ENCODE data around the gene SPRR1B. TPM values are rescaled to one million over a fixed set of nuclear protein-coding genes. Genes with fewer than 3 reads are reported as not detected.

The SPRR1B gene
- total and polyA plus RNA-seq, 2 of the 13 experiments (the other 11 are each of a cell fraction or from before 2014, with no cell fraction given): not detected

GRCh38 chr1:152986578-152986977 is 44.4 kb upstream of the SPRR1B start:
- Histone ChIP-seq H3K36me3 (replicated peaks in 1 of 2; ENCODE audit: control insufficient read depth in 1 of 2, insufficient read depth in 2 of 2, low read length in 2 of 2) (no peaks in the 10 kb centered on the region), H2AFZ (ENCODE audit: low read length) (no peak overlapping the region), H3K79me2 (ENCODE audit: insufficient read depth, low read length) (no peaks in the 10 kb centered on the region), H3K9ac (ENCODE audit: insufficient read depth, low read depth, low read length) (no peak overlapping the region), H4K20me1 (ENCODE audit: insufficient read depth, low read length) (no peaks in the 10 kb centered on the region), H3K4me1 (ENCODE audit: insufficient read depth, low read length) (no peaks in the 10 kb centered on the region), H3K4me3 (replicated peaks in 1 of 3; ENCODE audit: insufficient read depth in 1 of 3, low read depth in 2 of 3, low read length in 3 of 3) (no peak overlapping the region), H3K4me2 (ENCODE audit: low read depth, low read length) (no peak overlapping the region), H3K9me3 (ENCODE audit: low read length) (no peaks in the 10 kb centered on the region), H3K27ac (ENCODE audit: extremely low read length, insufficient read depth, low read length) (no peak overlapping the region), H3K27me3 (ENCODE audit: control insufficient read depth in 1 of 2, insufficient read depth in 2 of 2, low read length in 2 of 2) (no peaks in the 10 kb centered on the region)
- FAIRE-seq (no peak), ATAC-seq (no peak), DNase-seq (ENCODE audit: low spot score) (no peak)
- POLR2A ChIA-PET: no interaction called here
- no TSS peak for BruUV-seq (replicated peaks)
- CTCF ChIA-PET (ENCODE audit: low intra/inter-chr PET ratio, low total read pairs): no interaction called here
- 21% methylated on average over 2 of the region's 2 CpGs for WGBS (ENCODE audit: low lambda C conversion rate)
- intact Hi-C loops (cut with micrococcal nuclease; ENCODE audit: unreplicated experiment): no loop called here
- in situ Hi-C loops (cut with HindIII; ENCODE audit: extremely low pct_ligation_motif_present, low pct_unique_long_range_greater_than_20kb): no loop called here
- TF ChIP-seq ZNF142 (CRISPR knock-in tag; IDR thresholded peaks at IDR 0.05): no peak
- TF ChIP-seq TRAFD1 (CRISPR knock-in tag; IDR thresholded peaks at IDR 0.05; ENCODE audit: borderline replicate concordance): no peak
- no peak for TF ChIP-seq ZNF772 (CRISPR knock-in tag; IDR thresholded peaks at IDR 0.05)
- no peak for TF ChIP-seq ZNF446 (CRISPR knock-in tag; IDR thresholded peaks at IDR 0.05)
- no peak for TF ChIP-seq ISL2 (CRISPR knock-in tag; IDR thresholded peaks at IDR 0.05)
- TF ChIP-seq CSRNP1 (CRISPR knock-in tag; IDR thresholded peaks at IDR 0.05): no peak
- TF ChIP-seq MAFK (conservative IDR thresholded peaks at IDR 0.05 in 1 of 2, IDR thresholded peaks at IDR 0.05 in 1 of 2; ENCODE audit: low read length in 2 of 2): peak; percentile 40 to 65; a peak in 3 of 4 replicates
- no peak for TF ChIP-seq KAT7 (CRISPR knock-in tag; IDR thresholded peaks at IDR 0.05; ENCODE audit: borderline replicate concordance)
- no peak for TF ChIP-seq NFAT5 (CRISPR knock-in tag; IDR thresholded peaks at IDR 0.05)
- no peak for TF ChIP-seq KLF13 (CRISPR knock-in tag; IDR thresholded peaks at IDR 0.05)
